Activated T-cell treated with anti-CD3 and anti-CD28 coated beads, Interleukin-2, amount 50 U/mL, for 24 hours (primary cell): ENCODE data around the gene ASF1B.
"Not testable (repeated sequence)": the region's sequence is repeated elsewhere in the genome, so short reads cannot be mapped to it uniquely, and the experiment has no call there.

Experiments
- DNase-seq: peaks from one replicate; pipeline ENCODE4 v3.0.0-alpha.2; 2020
- H3K27ac Mint-ChIP-seq: 2 replicates; pipeline ENCODE4 v1.8.0; 2020; ENCODE audit warnings: mild to moderate bottlenecking, mixed read lengths
- H3K27me3 Mint-ChIP-seq: 2 replicates; pipeline ENCODE4 v1.8.0; 2020; ENCODE audit warnings: mixed read lengths
- H3K36me3 Mint-ChIP-seq: 2 replicates; pipeline ENCODE4 v1.8.0; 2020; ENCODE audit warnings: low read depth, mixed read lengths
- H3K4me1 Mint-ChIP-seq: 2 replicates; pipeline ENCODE4 v1.8.0; 2020; ENCODE audit warnings: low read depth, mixed read lengths
- H3K4me3 Mint-ChIP-seq: 2 replicates; pipeline ENCODE4 v1.8.0; 2020; ENCODE audit warnings: mild to moderate bottlenecking, moderate library complexity, mixed read lengths
- H3K9me3 Mint-ChIP-seq: 2 replicates; pipeline ENCODE4 v1.8.0; 2020; ENCODE audit warnings: mixed read lengths

ASF1B gene

GRCh38 chr19:14136509-14137281 is at the start of gene ASF1B:
ASF1B (minus strand) TSS chr19:14136589; CDS start chr19:14136456, 133 bp downstream.
- Mint-ChIP-seq H3K9me3 (no peaks in the 10 kb centered on the region), H3K27me3 (no peaks in the 10 kb centered on the region), H3K4me3 (peak within 1 kb of the TSS; percentile 89), H3K27ac (peak within 1 kb of the TSS; percentile 98), H3K4me1 (peaks cover 41% of the 10 kb centered on the region), H3K36me3 (peaks cover 46% of the 10 kb centered on the region)
- peak; percentile 97 for DNase-seq

GRCh38 chr19:14185691-14186090 is 49.3 kb upstream of the ASF1B start:
- H3K27ac Mint-ChIP-seq, DNase-seq, H3K4me3 Mint-ChIP-seq, H3K9me3 Mint-ChIP-seq, H3K4me1 Mint-ChIP-seq, H3K27me3 Mint-ChIP-seq, H3K36me3 Mint-ChIP-seq: not testable (repeated sequence)

- H3K36me3 Mint-ChIP-seq, result no peaks in the 10 kb centered on the region
Measured at GRCh38 chr19:14185158-14185557, 48.8 kb upstream of the ASF1B start.

GRCh38 chr19:14183741-14184350 is 47.5 kb upstream of the ASF1B start:
- no peaks in the 10 kb centered on the region for H3K36me3 Mint-ChIP-seq
- no peak overlapping the region for H3K27ac Mint-ChIP-seq
- no peaks in the 10 kb centered on the region for H3K4me1 Mint-ChIP-seq
- H3K27me3 Mint-ChIP-seq, result no peaks in the 10 kb centered on the region
- H3K9me3 Mint-ChIP-seq, result no peaks in the 10 kb centered on the region
- DNase-seq, result no peak
- H3K4me3 Mint-ChIP-seq, result no peak overlapping the region

More at GRCh38 chr19:14185158-14185557, 48.8 kb upstream of the ASF1B start:
- no peak overlapping the region for H3K27ac Mint-ChIP-seq
- no peak for DNase-seq
- H3K9me3 Mint-ChIP-seq, result no peaks in the 10 kb centered on the region
- H3K4me3 Mint-ChIP-seq, result no peak overlapping the region
- H3K27me3 Mint-ChIP-seq, result no peaks in the 10 kb centered on the region
- no peaks in the 10 kb centered on the region for H3K4me1 Mint-ChIP-seq

- DNase-seq, result no peak
- H3K4me3 Mint-ChIP-seq, result no peak overlapping the region
- peaks cover under 1% of the 10 kb centered on the region for H3K36me3 Mint-ChIP-seq
- H3K27ac Mint-ChIP-seq, result no peak overlapping the region
- H3K27me3 Mint-ChIP-seq, result no peaks in the 10 kb centered on the region
- no peaks in the 10 kb centered on the region for H3K4me1 Mint-ChIP-seq
- no peaks in the 10 kb centered on the region for H3K9me3 Mint-ChIP-seq
Measured at GRCh38 chr19:14182476-14182875, 46.1 kb upstream of the ASF1B start.

GRCh38 chr19:14181906-14182305 is 45.5 kb upstream of the ASF1B start:
- H3K4me3 Mint-ChIP-seq, result no peak overlapping the region
- no peaks in the 10 kb centered on the region for H3K9me3 Mint-ChIP-seq
- no peaks in the 10 kb centered on the region for H3K4me1 Mint-ChIP-seq

GRCh38 chr19:14181199-14181598 is 44.8 kb upstream of the ASF1B start:
- not testable (repeated sequence) for H3K27ac Mint-ChIP-seq, H3K4me1 Mint-ChIP-seq, H3K4me3 Mint-ChIP-seq, H3K27me3 Mint-ChIP-seq, H3K9me3 Mint-ChIP-seq, DNase-seq, H3K36me3 Mint-ChIP-seq

More at GRCh38 chr19:14181906-14182305, 45.5 kb upstream of the ASF1B start:
- H3K27ac Mint-ChIP-seq, result no peak overlapping the region
- DNase-seq, result no peak
- H3K36me3 Mint-ChIP-seq, result peaks cover 6% of the 10 kb centered on the region
- no peaks in the 10 kb centered on the region for H3K27me3 Mint-ChIP-seq

GRCh38 chr19:14177496-14178074 is 41.2 kb upstream of the ASF1B start:
- Mint-ChIP-seq H3K36me3 (peaks cover 23% of the 10 kb centered on the region), H3K27me3 (no peaks in the 10 kb centered on the region), H3K4me3 (no peak overlapping the region), H3K4me1 (peaks cover 5% of the 10 kb centered on the region), H3K27ac (no peak overlapping the region), H3K9me3 (no peaks in the 10 kb centered on the region)
- no peak for DNase-seq

GRCh38 chr19:14175351-14175792 is 39.0 kb upstream of the ASF1B start:
- peaks cover 43% of the 10 kb centered on the region for H3K36me3 Mint-ChIP-seq
- no peaks in the 10 kb centered on the region for H3K27me3 Mint-ChIP-seq
- no peak overlapping the region for H3K4me3 Mint-ChIP-seq
- H3K9me3 Mint-ChIP-seq, result no peaks in the 10 kb centered on the region
- peak overlapping the region; percentile 65 for H3K27ac Mint-ChIP-seq
- peaks cover 5% of the 10 kb centered on the region for H3K4me1 Mint-ChIP-seq
- no peak for DNase-seq

- Mint-ChIP-seq H3K27me3 (no peaks in the 10 kb centered on the region), H3K4me3 (no peak overlapping the region), H3K36me3 (peaks cover 48% of the 10 kb centered on the region), H3K4me1 (peaks cover 5% of the 10 kb centered on the region), H3K9me3 (no peaks in the 10 kb centered on the region), H3K27ac (no peak overlapping the region)
- DNase-seq, result no peak
Measured at GRCh38 chr19:14174883-14175282, 38.5 kb upstream of the ASF1B start.

GRCh38 chr19:14168993-14169392 is 32.6 kb upstream of the ASF1B start:
- peaks cover 23% of the 10 kb centered on the region for H3K4me1 Mint-ChIP-seq
- H3K27ac Mint-ChIP-seq, result no peak overlapping the region
- no peak for DNase-seq
- peaks cover 37% of the 10 kb centered on the region for H3K36me3 Mint-ChIP-seq
- H3K4me3 Mint-ChIP-seq, result no peak overlapping the region
- no peaks in the 10 kb centered on the region for H3K9me3 Mint-ChIP-seq
- no peaks in the 10 kb centered on the region for H3K27me3 Mint-ChIP-seq

- Mint-ChIP-seq H3K36me3 (peaks cover 33% of the 10 kb centered on the region), H3K27ac (no peak overlapping the region), H3K9me3 (no peaks in the 10 kb centered on the region), H3K4me3 (no peak overlapping the region), H3K4me1 (peaks cover 23% of the 10 kb centered on the region), H3K27me3 (no peaks in the 10 kb centered on the region)
- DNase-seq, result no peak
Measured at GRCh38 chr19:14168259-14168972, 32.0 kb upstream of the ASF1B start.

GRCh38 chr19:14167576-14168138 is 31.3 kb upstream of the ASF1B start:
- no peaks in the 10 kb centered on the region for H3K9me3 Mint-ChIP-seq
- peak overlapping the region; percentile 52 for H3K4me3 Mint-ChIP-seq
- no peaks in the 10 kb centered on the region for H3K27me3 Mint-ChIP-seq
- H3K36me3 Mint-ChIP-seq, result peaks cover 36% of the 10 kb centered on the region
- peak overlapping the region; percentile 86 for H3K27ac Mint-ChIP-seq
- peaks cover 23% of the 10 kb centered on the region for H3K4me1 Mint-ChIP-seq
- peak; percentile 54 for DNase-seq

GRCh38 chr19:14166999-14167575 is 30.7 kb upstream of the ASF1B start:
- Mint-ChIP-seq H3K36me3 (peaks cover 37% of the 10 kb centered on the region), H3K27me3 (no peaks in the 10 kb centered on the region), H3K4me3 (peak overlapping the region; percentile 52), H3K9me3 (no peaks in the 10 kb centered on the region), H3K4me1 (peaks cover 23% of the 10 kb centered on the region), H3K27ac (peak overlapping the region; percentile 86)
- no peak for DNase-seq
